H9 (cell line): ENCODE data around the gene UBQLN4. TPM values are rescaled to one million over a fixed set of nuclear protein-coding genes. Genes with fewer than 3 reads are reported as not detected.
A peak's percentile ranks its signal among the peaks of the same experiment; 100 is the strongest.

Experiments used
- DNase-seq: peaks from one replicate; pipeline ENCODE4 v3.0.0-alpha.2; 2017
- H2AFZ ChIP-seq: one replicate; pipeline ENCODE4 v1.6.1; 2013; ENCODE audit warnings: mild to moderate bottlenecking, low read length, control low read depth, moderate library complexity
- H2AK5ac ChIP-seq: 2 replicates; pipeline ENCODE4 v1.6.1; 2013; ENCODE audit warnings: low read length, control low read depth, mixed read lengths; ENCODE audit not compliant: insufficient read length
- H2BK120ac ChIP-seq: one replicate; pipeline ENCODE4 v1.6.1; 2013; ENCODE audit warnings: low read depth, mild to moderate bottlenecking, low read length, control low read depth, inconsistent platforms; ENCODE audit not compliant: poor library complexity, severe bottlenecking
- H2BK12ac ChIP-seq: 2 replicates; pipeline ENCODE4 v1.6.1; 2013; ENCODE audit warnings: low read length, control low read depth, mixed read lengths, low read depth; ENCODE audit not compliant: insufficient read length
- H2BK15ac ChIP-seq: 2 replicates; pipeline ENCODE4 v1.6.1; 2013; ENCODE audit warnings: low read depth, low read length, control low read depth
- H2BK20ac ChIP-seq: one replicate; pipeline ENCODE4 v1.6.1; 2013; ENCODE audit warnings: low read depth, mild to moderate bottlenecking, low read length, control low read depth, inconsistent platforms; ENCODE audit not compliant: poor library complexity, severe bottlenecking
- H2BK5ac ChIP-seq: 2 replicates; pipeline ENCODE4 v1.6.1; 2013; ENCODE audit warnings: low read length, control low read depth, mixed read lengths; ENCODE audit not compliant: insufficient read length
- H3K14ac ChIP-seq: 2 replicates; pipeline ENCODE4 v1.6.1; 2013; ENCODE audit warnings: low read length, control low read depth; ENCODE audit not compliant: insufficient read depth
- H3K18ac ChIP-seq: 2 replicates; pipeline ENCODE4 v1.6.1; 2013; ENCODE audit warnings: low read depth, mild to moderate bottlenecking, mixed read lengths, low read length, control low read depth; ENCODE audit not compliant: insufficient read length
- H3K23ac ChIP-seq: 2 replicates; pipeline ENCODE4 v1.6.1; 2013; ENCODE audit warnings: low read length, control low read depth, mixed read lengths, low read depth; ENCODE audit not compliant: insufficient read length
- H3K23me2 ChIP-seq: 2 replicates; pipeline ENCODE4 v1.6.1; 2013; ENCODE audit warnings: low read depth, mild to moderate bottlenecking, mixed read lengths, low read length, control low read depth; ENCODE audit not compliant: insufficient read length, poor library complexity, severe bottlenecking
- H3K27ac ChIP-seq: 2 replicates; pipeline ENCODE4 v1.5.1; 2013; ENCODE audit warnings: low read length, control low read depth, mixed read lengths, low read depth; ENCODE audit not compliant: insufficient read length
- H3K27me3 ChIP-seq: 2 replicates; pipeline ENCODE4 v1.6.1; 2013; ENCODE audit warnings: low read length, control low read depth, inconsistent platforms; ENCODE audit not compliant: insufficient read depth
- H3K4ac ChIP-seq: 2 replicates; pipeline ENCODE4 v1.6.1; 2013; ENCODE audit warnings: low read depth, mild to moderate bottlenecking, control low read depth, inconsistent platforms, low read length, moderate library complexity
- H3K4me1 ChIP-seq: 2 replicates; pipeline ENCODE4 v1.6.1; 2013; ENCODE audit warnings: low read length, control low read depth, inconsistent platforms; ENCODE audit not compliant: insufficient read depth
- H3K4me2 ChIP-seq: 2 replicates; pipeline ENCODE4 v1.6.1; 2013; ENCODE audit warnings: low read length, control low read depth, mixed read lengths; ENCODE audit not compliant: insufficient read length, insufficient read depth
- H3K56ac ChIP-seq: 2 replicates; pipeline ENCODE4 v1.6.1; 2013; ENCODE audit warnings: low read depth, mild to moderate bottlenecking, mixed read lengths, low read length, control low read depth; ENCODE audit not compliant: insufficient read length
- H3K79me1 ChIP-seq: 2 replicates; pipeline ENCODE4 v1.6.1; 2013; ENCODE audit warnings: low read depth, mild to moderate bottlenecking, moderate library complexity, low read length, control low read depth, inconsistent platforms; ENCODE audit not compliant: insufficient read depth, poor library complexity, severe bottlenecking
- H3K79me2 ChIP-seq: 2 replicates; pipeline ENCODE4 v1.6.1; 2013; ENCODE audit warnings: low read length, control low read depth, inconsistent platforms; ENCODE audit not compliant: insufficient read depth
- H3K9ac ChIP-seq: 2 replicates; pipeline ENCODE4 v1.6.1; 2013; ENCODE audit warnings: low read length, control low read depth, mixed read lengths; ENCODE audit not compliant: insufficient read length; ENCODE audit errors: extremely low read depth
- H3K9me3 ChIP-seq: one replicate; pipeline ENCODE4 v1.6.1; 2013; ENCODE audit warnings: low read depth, low read length, inconsistent platforms; ENCODE audit not compliant: control insufficient read depth
- H3T11ph ChIP-seq: one replicate; pipeline ENCODE4 v1.6.1; 2013; ENCODE audit warnings: mild to moderate bottlenecking, low read length, control low read depth, inconsistent platforms
- H4K20me1 ChIP-seq: one replicate; pipeline ENCODE4 v1.6.1; 2013; ENCODE audit not compliant: control insufficient read depth, insufficient read length, insufficient read depth
- H4K5ac ChIP-seq: 2 replicates; pipeline ENCODE4 v1.6.1; 2013; ENCODE audit warnings: low read depth, mild to moderate bottlenecking, mixed read lengths, low read length, control low read depth; ENCODE audit not compliant: insufficient read length
- H4K8ac ChIP-seq: replicated peaks from 2 replicates; pipeline ENCODE4 v1.6.1; 2013; ENCODE audit warnings: low read length, control low read depth, mixed read lengths, low read depth; ENCODE audit not compliant: insufficient read length
- H4K91ac ChIP-seq: 2 replicates; pipeline ENCODE4 v1.6.1; 2013; ENCODE audit warnings: low read depth, mild to moderate bottlenecking, moderate library complexity, mixed read lengths, low read length, control low read depth; ENCODE audit not compliant: insufficient read length
- H3K27ac Mint-ChIP-seq, 3 experiments: 2 replicates in 2 of 3; 3 replicates in 1 of 3; pipeline ENCODE4 v1.8.0; 2020 to 2021; ENCODE audit warnings: mixed read lengths in 3 of 3, mild to moderate bottlenecking in 1 of 3, moderate library complexity in 1 of 3
- H3K27me3 Mint-ChIP-seq: 2 replicates; pipeline ENCODE4 v1.8.0; 2021; ENCODE audit warnings: low read depth, mild to moderate bottlenecking, moderate library complexity, mixed read lengths
- H3K36me3 Mint-ChIP-seq, 3 experiments: 2 replicates in 2 of 3; 3 replicates in 1 of 3; pipeline ENCODE4 v1.8.0; 2020 to 2021; ENCODE audit warnings: low read depth in 3 of 3, mixed read lengths in 3 of 3; ENCODE audit not compliant: insufficient read depth in 1 of 3
- H3K4me1 Mint-ChIP-seq, 2 experiments: 2 replicates each; pipeline ENCODE4 v1.8.0; 2020; ENCODE audit warnings: mixed read lengths in 2 of 2
- H3K4me3 Mint-ChIP-seq, 2 experiments: 2 replicates in 1 of 2; 3 replicates in 1 of 2; pipeline ENCODE4 v1.8.0; 2020 to 2021; ENCODE audit warnings: mild to moderate bottlenecking in 2 of 2, mixed read lengths in 2 of 2, moderate library complexity in 1 of 2
- H3K9me3 Mint-ChIP-seq, 2 experiments: 2 replicates in 1 of 2; 3 replicates in 1 of 2; pipeline ENCODE4 v1.8.0; 2020; ENCODE audit warnings: mild to moderate bottlenecking in 2 of 2, mixed read lengths in 2 of 2, moderate library complexity in 1 of 2
- WGBS: extraction: QIAGEN DNeasy Blood & Tissue Kit; methylation state at CpG from one replicate; pipeline ENCODE4 v1.1.7; 2013; ENCODE audit warnings: missing lambda C conversion rate, low lambda C conversion rate, mixed read lengths; ENCODE audit not compliant: insufficient read length; ENCODE audit errors: extremely low coverage; 5-methylcytosine and 5-hydroxymethylcytosine counted together
- total RNA-seq: library from RNA; stranded (reverse); gene quantifications from 2 replicates; pipeline ENCODE4 v1.2.1, GENCODE V29; 2021
- TF ChIP-seq, protein P1 (sequence below): fragments of 200-600 bp; sonication (generic); conservative IDR thresholded peaks from 3 replicates; pipeline ENCODE4 v1.8.0; 2021; ENCODE audit warnings: antibody characterized with exemption, mild to moderate bottlenecking

Gene UBQLN4
- total RNA-seq, 1 experiment from 2014 or later = 49.4 TPM

DNA sequence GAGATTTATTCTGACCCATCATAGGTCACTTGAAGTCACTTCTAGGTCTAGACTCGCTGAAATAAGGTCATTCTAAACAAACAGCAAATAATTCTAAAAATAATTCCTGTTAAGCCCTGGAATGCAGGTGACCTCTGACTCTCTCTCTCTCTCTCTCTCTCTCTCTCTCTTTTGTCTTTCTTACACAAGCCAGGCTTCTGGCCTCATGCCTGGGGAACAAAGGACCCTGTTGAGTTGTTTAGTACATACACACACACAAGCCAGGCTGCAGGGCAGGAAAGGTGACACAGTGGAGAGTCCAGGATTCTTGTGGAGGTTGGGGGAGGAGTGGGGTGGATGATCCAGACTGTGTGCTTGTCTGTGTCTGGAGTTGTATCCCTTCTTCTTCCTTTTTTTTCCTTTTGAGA lies 32.7 kb upstream of the UBQLN4 start:
- no peak overlapping the region for H2BK5ac ChIP-seq
- H3K4me3 Mint-ChIP-seq = peak overlapping the region in 1 of 2 experiments; percentile 96; a peak in 2 of 5 replicates

More for the DNA sequence above, 32.7 kb upstream of the UBQLN4 start:
- H2BK120ac ChIP-seq = no peak overlapping the region
- H3K14ac ChIP-seq = no peak overlapping the region
- H3K27me3 ChIP-seq = no peaks in the 10 kb centered on the region
- no peak overlapping the region for H3K4me2 ChIP-seq
- H3K27ac ChIP-seq = no peak overlapping the region
- H4K5ac ChIP-seq = no peak overlapping the region
- H3K23me2 ChIP-seq = peaks cover 5% of the 10 kb centered on the region
- H4K91ac ChIP-seq = no peak overlapping the region
- H3K18ac ChIP-seq = no peak overlapping the region
- H3K9me3 ChIP-seq = no peaks in the 10 kb centered on the region
- no peaks in the 10 kb centered on the region; the same call in 1 of the 2 replicates for H3K79me2 ChIP-seq
- Mint-ChIP-seq H3K4me1 (peaks cover 44 to 58% of the 10 kb centered on the region in 2 experiments), H3K27me3 (no peaks in the 10 kb centered on the region), H3K9me3 (no peaks in the 10 kb centered on the region; a peak in 1 of 5 replicates), H3K27ac (peak overlapping the region in 1 of 3 experiments; percentile 83; a peak in 3 of 7 replicates), H3K36me3 (peaks cover 2 to 10% (median 8%) of the 10 kb centered on the region in 3 experiments; a peak in 3 of 7 replicates)
- no peak overlapping the region for H3K4ac ChIP-seq
- H3K4me1 ChIP-seq = peaks cover 7% of the 10 kb centered on the region
- no peak overlapping the region for H2BK20ac ChIP-seq
- DNase-seq = no peak
- no peak overlapping the region for H4K8ac ChIP-seq
- H3K79me1 ChIP-seq = no peaks in the 10 kb centered on the region
- H4K20me1 ChIP-seq = no peaks in the 10 kb centered on the region
- H3K23ac ChIP-seq = no peak overlapping the region
- no peak overlapping the region for H2BK15ac ChIP-seq
- H3K9ac ChIP-seq = no peak overlapping the region
- no peak overlapping the region for H2AFZ ChIP-seq
- H3T11ph ChIP-seq = no peak overlapping the region
- no CpG with 5 or more reads among the region's 1 CpG for WGBS
- no peak overlapping the region for H3K56ac ChIP-seq
- TF ChIP-seq, protein P1, sequence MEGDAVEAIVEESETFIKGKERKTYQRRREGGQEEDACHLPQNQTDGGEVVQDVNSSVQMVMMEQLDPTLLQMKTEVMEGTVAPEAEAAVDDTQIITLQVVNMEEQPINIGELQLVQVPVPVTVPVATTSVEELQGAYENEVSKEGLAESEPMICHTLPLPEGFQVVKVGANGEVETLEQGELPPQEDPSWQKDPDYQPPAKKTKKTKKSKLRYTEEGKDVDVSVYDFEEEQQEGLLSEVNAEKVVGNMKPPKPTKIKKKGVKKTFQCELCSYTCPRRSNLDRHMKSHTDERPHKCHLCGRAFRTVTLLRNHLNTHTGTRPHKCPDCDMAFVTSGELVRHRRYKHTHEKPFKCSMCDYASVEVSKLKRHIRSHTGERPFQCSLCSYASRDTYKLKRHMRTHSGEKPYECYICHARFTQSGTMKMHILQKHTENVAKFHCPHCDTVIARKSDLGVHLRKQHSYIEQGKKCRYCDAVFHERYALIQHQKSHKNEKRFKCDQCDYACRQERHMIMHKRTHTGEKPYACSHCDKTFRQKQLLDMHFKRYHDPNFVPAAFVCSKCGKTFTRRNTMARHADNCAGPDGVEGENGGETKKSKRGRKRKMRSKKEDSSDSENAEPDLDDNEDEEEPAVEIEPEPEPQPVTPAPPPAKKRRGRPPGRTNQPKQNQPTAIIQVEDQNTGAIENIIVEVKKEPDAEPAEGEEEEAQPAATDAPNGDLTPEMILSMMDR = no peak
- no peak overlapping the region for H2AK5ac ChIP-seq
- H2BK12ac ChIP-seq = no peak overlapping the region
